Measurements from ENCODE around the gene VOPP1. TPM values are rescaled to one million over a fixed set of nuclear protein-coding genes. Genes with fewer than 3 reads are reported as not detected.

Gene VOPP1
- total and polyA plus RNA-seq, 9 donors: 28.0 to 52.1 (median 48.6) TPM

DNA sequence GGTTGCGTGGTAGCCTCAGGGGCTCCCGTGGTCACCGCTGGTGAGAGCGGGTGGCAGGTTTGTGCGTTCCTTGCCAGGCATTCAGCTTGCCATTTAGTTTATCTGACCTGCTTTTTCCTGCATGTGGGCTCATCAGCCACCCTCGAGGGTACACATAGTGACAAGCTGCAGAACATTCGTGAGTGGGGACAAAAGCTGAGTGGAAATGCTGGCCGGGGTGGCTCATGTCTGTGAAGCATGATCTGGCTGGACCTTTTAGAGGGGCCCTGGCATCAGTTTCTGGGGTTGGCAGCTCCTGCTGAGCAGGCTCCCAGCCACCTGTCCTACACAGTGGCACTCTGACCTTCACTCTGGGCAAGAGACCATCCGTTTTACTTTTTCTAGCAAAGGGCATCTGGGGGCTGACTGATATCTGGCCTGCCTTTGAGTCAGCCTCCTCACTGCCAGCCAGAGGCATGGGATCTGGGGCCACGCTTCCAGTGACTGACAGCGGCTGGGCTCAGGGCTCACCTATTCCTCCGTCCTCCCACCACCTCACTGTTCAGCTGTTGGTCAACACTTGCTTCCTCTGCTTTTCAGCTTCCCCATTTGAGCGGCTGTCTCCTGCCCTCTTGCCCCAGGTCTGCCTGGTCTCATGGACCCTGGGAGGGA, 132.1 kb downstream of the VOPP1 start:
- no peak for DNase-seq
- no peaks in the 10 kb centered on the region for H3K27me3 ChIP-seq
- no peaks in the 10 kb centered on the region for H3K9me3 ChIP-seq
- H3K4me1 ChIP-seq (ENCODE audit: insufficient read depth): no peaks in the 10 kb centered on the region
- H3K36me3 ChIP-seq: no peaks in the 10 kb centered on the region
- WGBS, 3 donors: 88% methylated on average over 13 of the region's 13 CpGs
- TF ChIP-seq, protein P1, sequence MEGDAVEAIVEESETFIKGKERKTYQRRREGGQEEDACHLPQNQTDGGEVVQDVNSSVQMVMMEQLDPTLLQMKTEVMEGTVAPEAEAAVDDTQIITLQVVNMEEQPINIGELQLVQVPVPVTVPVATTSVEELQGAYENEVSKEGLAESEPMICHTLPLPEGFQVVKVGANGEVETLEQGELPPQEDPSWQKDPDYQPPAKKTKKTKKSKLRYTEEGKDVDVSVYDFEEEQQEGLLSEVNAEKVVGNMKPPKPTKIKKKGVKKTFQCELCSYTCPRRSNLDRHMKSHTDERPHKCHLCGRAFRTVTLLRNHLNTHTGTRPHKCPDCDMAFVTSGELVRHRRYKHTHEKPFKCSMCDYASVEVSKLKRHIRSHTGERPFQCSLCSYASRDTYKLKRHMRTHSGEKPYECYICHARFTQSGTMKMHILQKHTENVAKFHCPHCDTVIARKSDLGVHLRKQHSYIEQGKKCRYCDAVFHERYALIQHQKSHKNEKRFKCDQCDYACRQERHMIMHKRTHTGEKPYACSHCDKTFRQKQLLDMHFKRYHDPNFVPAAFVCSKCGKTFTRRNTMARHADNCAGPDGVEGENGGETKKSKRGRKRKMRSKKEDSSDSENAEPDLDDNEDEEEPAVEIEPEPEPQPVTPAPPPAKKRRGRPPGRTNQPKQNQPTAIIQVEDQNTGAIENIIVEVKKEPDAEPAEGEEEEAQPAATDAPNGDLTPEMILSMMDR (IDR thresholded peaks at IDR 0.05): no peak
- no peak for TF ChIP-seq POLR2A (IDR thresholded peaks at IDR 0.05)
- TF ChIP-seq EP300 (IDR thresholded peaks at IDR 0.05): no peak
- H3K27ac ChIP-seq: no peak overlapping the region
- intact Hi-C loops (cut with DNase I): no loop called here
- H3K4me3 ChIP-seq: no peak overlapping the region

DNA sequence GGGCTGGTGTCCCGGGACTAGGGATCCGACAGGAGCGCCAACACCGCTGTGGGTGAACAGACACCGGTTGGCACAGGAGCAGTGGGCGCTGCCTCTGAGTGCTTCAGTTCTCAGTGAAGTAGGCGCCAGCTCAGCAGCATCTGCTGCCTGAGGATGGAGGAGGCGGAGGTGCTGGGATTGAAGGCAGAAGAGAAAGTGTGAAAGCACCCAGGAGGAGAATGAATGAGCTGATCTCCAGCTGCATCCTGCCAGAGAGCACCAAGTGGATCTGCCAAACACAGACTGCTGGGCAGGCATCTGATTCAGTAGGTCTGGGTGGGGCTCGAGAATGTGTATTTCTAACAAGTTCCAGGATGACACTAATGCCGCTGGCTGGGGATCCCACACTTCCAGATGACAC, 132.7 kb downstream of the VOPP1 start:
- Histone ChIP-seq H3K4me1 (ENCODE audit: insufficient read depth) (no peaks in the 10 kb centered on the region), H3K27me3 (no peaks in the 10 kb centered on the region), H3K27ac (no peak overlapping the region), H3K4me3 (no peak overlapping the region), H3K36me3 (no peaks in the 10 kb centered on the region), H3K9me3 (no peaks in the 10 kb centered on the region)
- intact Hi-C loops (cut with DNase I): no loop called here
- no peak for DNase-seq
- WGBS, 3 donors: 82 to 86% (median 82%) methylated on average over 10 of the region's 10 CpGs
- TF ChIP-seq EP300 (IDR thresholded peaks at IDR 0.05) (no peak), POLR2A (IDR thresholded peaks at IDR 0.05) (no peak)
- TF ChIP-seq, protein P1 (IDR thresholded peaks at IDR 0.05): no peak

DNA sequence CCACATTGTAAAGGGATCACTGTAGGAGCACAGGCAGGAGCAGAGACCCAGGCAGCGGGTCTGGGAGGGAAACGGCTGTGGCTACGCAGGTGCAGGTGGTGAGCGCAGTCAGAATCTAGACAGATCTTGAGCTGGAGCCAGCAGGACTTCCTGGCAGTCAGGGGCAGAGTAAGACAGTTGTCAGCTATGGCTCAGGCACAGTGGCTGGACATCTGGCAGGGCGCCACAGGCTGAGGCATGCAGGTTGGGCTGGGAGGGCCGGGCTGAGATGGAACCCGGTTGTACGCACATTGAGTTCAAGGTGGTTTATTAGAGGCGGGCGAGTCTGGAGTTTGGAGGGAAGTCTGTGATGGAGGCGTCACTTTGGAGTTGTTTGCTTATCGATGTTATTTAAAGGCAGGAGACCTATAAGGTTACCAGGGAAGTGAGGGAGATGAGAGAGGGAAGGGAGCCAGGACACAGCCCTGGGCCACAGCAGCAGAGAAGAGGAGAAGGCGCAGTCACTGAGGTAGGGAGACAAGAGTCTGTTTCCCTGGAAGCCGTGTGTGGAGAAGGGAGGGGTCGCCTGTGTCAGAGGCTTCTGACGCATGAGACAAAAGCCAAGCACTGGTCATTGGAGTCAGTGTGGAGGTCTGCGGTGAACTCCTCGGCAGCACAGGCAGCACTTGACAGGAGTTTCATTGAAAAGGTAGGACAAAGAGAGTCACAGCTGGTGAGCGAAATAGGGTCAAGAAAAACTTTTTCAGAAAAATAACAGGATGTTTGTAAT, 133.4 kb downstream of the VOPP1 start:
- Histone ChIP-seq H3K36me3 (no peaks in the 10 kb centered on the region), H3K27me3 (no peaks in the 10 kb centered on the region), H3K27ac (no peak overlapping the region), H3K4me3 (no peak overlapping the region), H3K4me1 (ENCODE audit: insufficient read depth) (no peaks in the 10 kb centered on the region), H3K9me3 (no peaks in the 10 kb centered on the region)
- intact Hi-C loops (cut with DNase I): no loop called here
- TF ChIP-seq EP300 (IDR thresholded peaks at IDR 0.05): no peak
- TF ChIP-seq, protein P1 (IDR thresholded peaks at IDR 0.05): no peak
- TF ChIP-seq POLR2A (IDR thresholded peaks at IDR 0.05): no peak
- 68 to 73% (median 69%) methylated on average over 19 of the region's 19 CpGs for WGBS, 3 donors
- no peak for DNase-seq

DNA sequence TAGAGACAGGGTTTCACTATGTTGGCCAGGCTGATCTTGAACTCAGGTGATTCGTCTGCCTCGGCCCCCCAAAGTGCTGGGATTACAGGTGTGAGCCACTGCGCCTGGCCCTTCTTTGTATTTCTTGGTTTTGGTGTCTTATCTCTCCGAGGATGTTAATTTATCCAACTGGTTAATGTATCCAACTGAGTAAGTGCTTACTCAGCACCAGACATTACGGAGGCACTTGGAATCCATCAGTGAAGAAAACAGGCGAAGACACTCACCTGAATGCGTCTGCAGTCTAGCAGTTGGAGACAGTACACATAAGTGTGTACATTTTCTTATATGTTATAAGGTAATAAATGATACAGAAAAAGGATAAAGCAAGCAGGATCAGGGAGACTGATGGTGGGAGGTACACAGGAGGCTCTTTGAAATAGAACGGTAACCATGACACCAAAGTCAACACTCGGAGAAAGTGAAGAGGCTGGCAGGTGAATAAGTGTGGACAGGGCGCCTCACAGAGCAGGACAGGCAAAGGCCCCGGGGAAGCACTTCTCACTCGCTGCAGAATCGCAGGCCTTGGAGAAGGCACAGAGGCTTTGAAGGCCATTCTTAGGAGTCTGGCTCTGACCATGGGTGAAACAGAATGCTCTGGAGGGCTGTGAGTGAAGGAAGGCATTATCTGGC, 134.1 kb downstream of the VOPP1 start:
- H3K4me1 ChIP-seq (ENCODE audit: insufficient read depth): no peaks in the 10 kb centered on the region
- no peak overlapping the region for H3K4me3 ChIP-seq
- no peak overlapping the region for H3K27ac ChIP-seq
- no peaks in the 10 kb centered on the region for H3K36me3 ChIP-seq
- no peak for DNase-seq
- WGBS, 3 donors: 93 to 96% (median 94%) methylated on average over 13 of the region's 13 CpGs
- TF ChIP-seq POLR2A (IDR thresholded peaks at IDR 0.05): no peak
- TF ChIP-seq, protein P1 (IDR thresholded peaks at IDR 0.05): no peak
- H3K27me3 ChIP-seq: no peaks in the 10 kb centered on the region
- H3K9me3 ChIP-seq: no peaks in the 10 kb centered on the region
- intact Hi-C loops (cut with DNase I): no loop called here

Data from ovary (tissue), 9 donors.